Measurements from ENCODE around the gene POMC.

Gene POMC

GRCh38 chr2:25177211-25177611, 8.8 kb upstream of the POMC start:
- Histone ChIP-seq H3K79me2 (ENCODE audit: control insufficient read depth, insufficient read depth, low read length, poor library complexity) (no peaks in the 10 kb centered on the region), H3K4ac (ENCODE audit: low read depth, low read length) (no peak overlapping the region), H3K4me1 (ENCODE audit: control insufficient read depth in 1 of 2, insufficient read depth in 2 of 2, low read length in 2 of 2) (peaks cover 0 to 3% of the 10 kb centered on the region in 2 experiments), H3K14ac (ENCODE audit: low read length) (no peak overlapping the region), H2AK5ac (ENCODE audit: low read length) (no peak overlapping the region), H3K9me3 (ENCODE audit: insufficient read depth, low read depth, low read length) (no peaks in the 10 kb centered on the region), H3K23ac (ENCODE audit: low read length) (no peak overlapping the region), H3K27me3 (ENCODE audit: insufficient read depth, low read length) (no peaks in the 10 kb centered on the region), H4K91ac (ENCODE audit: low read depth, low read length) (no peak overlapping the region), H3K27ac (ENCODE audit: low read depth, low read length) (no peak overlapping the region), H3K36me3 (ENCODE audit: control insufficient read depth in 1 of 2, insufficient read depth in 2 of 2, low read length in 2 of 2) (no peaks in the 10 kb centered on the region), H3K4me2 (ENCODE audit: low read length) (no peak overlapping the region), H3K18ac (ENCODE audit: low read length) (no peak overlapping the region), H2BK12ac (ENCODE audit: low read length) (no peak overlapping the region), H3K4me3 (ENCODE audit: low read depth, low read length) (no peak overlapping the region), H3K9ac (ENCODE audit: low read length) (no peak overlapping the region), H2BK5ac (ENCODE audit: low read depth, low read length, poor library complexity) (no peak overlapping the region), H4K12ac (ENCODE audit: low read depth, low read length) (no peak overlapping the region), H3K79me1 (ENCODE audit: low read length) (no peaks in the 10 kb centered on the region), H4K8ac (ENCODE audit: low read depth, low read length) (no peak overlapping the region), H2AFZ (ENCODE audit: insufficient read depth, low read length, poor library complexity) (no peak overlapping the region), H2BK120ac (ENCODE audit: insufficient read depth, low read length, poor library complexity) (no peak overlapping the region)
- WGBS (ENCODE audit: extremely low coverage, insufficient coverage, insufficient read length): no CpG with 5 or more reads among the region's 8 CpGs
- no peak for DNase-seq

GRCh38 chr2:25176541-25177181, 8.3 kb upstream of the POMC start:
- H3K4me2 ChIP-seq (ENCODE audit: low read length): no peak overlapping the region
- H4K8ac ChIP-seq (ENCODE audit: low read depth, low read length): no peak overlapping the region
- no peak overlapping the region for H3K14ac ChIP-seq (ENCODE audit: low read length)
- H3K4me3 ChIP-seq (ENCODE audit: low read depth, low read length): no peak overlapping the region
- H3K79me1 ChIP-seq (ENCODE audit: low read length): no peaks in the 10 kb centered on the region
- no peaks in the 10 kb centered on the region for H3K27me3 ChIP-seq (ENCODE audit: insufficient read depth, low read length)
- H2AFZ ChIP-seq (ENCODE audit: insufficient read depth, low read length, poor library complexity): no peak overlapping the region
- H3K79me2 ChIP-seq (ENCODE audit: control insufficient read depth, insufficient read depth, low read length, poor library complexity): no peaks in the 10 kb centered on the region
- no CpG with 5 or more reads among the region's 5 CpGs for WGBS (ENCODE audit: extremely low coverage, insufficient coverage, insufficient read length)
- no peak overlapping the region for H2AK5ac ChIP-seq (ENCODE audit: low read length)
- H4K12ac ChIP-seq (ENCODE audit: low read depth, low read length): no peak overlapping the region
- H3K18ac ChIP-seq (ENCODE audit: low read length): no peak overlapping the region
- no peak overlapping the region for H2BK12ac ChIP-seq (ENCODE audit: low read length)
- no peak overlapping the region for H3K4ac ChIP-seq (ENCODE audit: low read depth, low read length)
- no peak overlapping the region for H3K27ac ChIP-seq (ENCODE audit: low read depth, low read length)
- peaks cover 0 to 3% of the 10 kb centered on the region in 2 experiments for H3K4me1 ChIP-seq (ENCODE audit: control insufficient read depth in 1 of 2, insufficient read depth in 2 of 2, low read length in 2 of 2)
- DNase-seq: peak; percentile 72 to 93
- no peaks in the 10 kb centered on the region for H3K9me3 ChIP-seq (ENCODE audit: insufficient read depth, low read depth, low read length)
- no peak overlapping the region for H3K23ac ChIP-seq (ENCODE audit: low read length)
- no peak overlapping the region for H2BK5ac ChIP-seq (ENCODE audit: low read depth, low read length, poor library complexity)
- no peak overlapping the region for H2BK120ac ChIP-seq (ENCODE audit: insufficient read depth, low read length, poor library complexity)
- no peak overlapping the region for H3K9ac ChIP-seq (ENCODE audit: low read length)
- H4K91ac ChIP-seq (ENCODE audit: low read depth, low read length): no peak overlapping the region
- H3K36me3 ChIP-seq (ENCODE audit: control insufficient read depth in 1 of 2, insufficient read depth in 2 of 2, low read length in 2 of 2): no peaks in the 10 kb centered on the region

GRCh38 chr2:25176138-25176537, 7.8 kb upstream of the POMC start:
- Histone ChIP-seq H4K8ac (ENCODE audit: low read depth, low read length) (no peak overlapping the region), H3K36me3 (ENCODE audit: control insufficient read depth in 1 of 2, insufficient read depth in 2 of 2, low read length in 2 of 2) (no peaks in the 10 kb centered on the region), H2BK12ac (ENCODE audit: low read length) (no peak overlapping the region), H2BK120ac (ENCODE audit: insufficient read depth, low read length, poor library complexity) (no peak overlapping the region), H2AK5ac (ENCODE audit: low read length) (no peak overlapping the region), H3K4me3 (ENCODE audit: low read depth, low read length) (no peak overlapping the region), H3K27me3 (ENCODE audit: insufficient read depth, low read length) (no peaks in the 10 kb centered on the region), H3K18ac (ENCODE audit: low read length) (no peak overlapping the region), H2AFZ (ENCODE audit: insufficient read depth, low read length, poor library complexity) (no peak overlapping the region), H3K4ac (ENCODE audit: low read depth, low read length) (no peak overlapping the region), H4K12ac (ENCODE audit: low read depth, low read length) (no peak overlapping the region), H3K79me2 (ENCODE audit: control insufficient read depth, insufficient read depth, low read length, poor library complexity) (no peaks in the 10 kb centered on the region), H3K23ac (ENCODE audit: low read length) (no peak overlapping the region), H3K9ac (ENCODE audit: low read length) (no peak overlapping the region), H3K14ac (ENCODE audit: low read length) (no peak overlapping the region), H3K27ac (ENCODE audit: low read depth, low read length) (no peak overlapping the region), H2BK5ac (ENCODE audit: low read depth, low read length, poor library complexity) (no peak overlapping the region), H3K79me1 (ENCODE audit: low read length) (no peaks in the 10 kb centered on the region), H3K9me3 (ENCODE audit: insufficient read depth, low read depth, low read length) (no peaks in the 10 kb centered on the region), H4K91ac (ENCODE audit: low read depth, low read length) (no peak overlapping the region), H3K4me2 (ENCODE audit: low read length) (no peak overlapping the region), H3K4me1 (ENCODE audit: control insufficient read depth in 1 of 2, insufficient read depth in 2 of 2, low read length in 2 of 2) (peaks cover 0 to 3% of the 10 kb centered on the region in 2 experiments)
- DNase-seq: no peak
- no CpG with 5 or more reads among the region's 6 CpGs for WGBS (ENCODE audit: extremely low coverage, insufficient coverage, insufficient read length)

- no peak overlapping the region for H2BK120ac ChIP-seq (ENCODE audit: insufficient read depth, low read length, poor library complexity)
- no peak overlapping the region for H3K4me2 ChIP-seq (ENCODE audit: low read length)
- no peak overlapping the region for H3K14ac ChIP-seq (ENCODE audit: low read length)
- no peak overlapping the region for H3K23ac ChIP-seq (ENCODE audit: low read length)
- no peak overlapping the region for H4K12ac ChIP-seq (ENCODE audit: low read depth, low read length)
- no peak overlapping the region for H3K4me3 ChIP-seq (ENCODE audit: low read depth, low read length)
- no peak overlapping the region for H3K9ac ChIP-seq (ENCODE audit: low read length)
- H3K27me3 ChIP-seq (ENCODE audit: insufficient read depth, low read length): peaks cover 4% of the 10 kb centered on the region
- H4K91ac ChIP-seq (ENCODE audit: low read depth, low read length): no peak overlapping the region
- no peaks in the 10 kb centered on the region for H3K79me1 ChIP-seq (ENCODE audit: low read length)
- H3K79me2 ChIP-seq (ENCODE audit: control insufficient read depth, insufficient read depth, low read length, poor library complexity): no peaks in the 10 kb centered on the region
- H3K36me3 ChIP-seq (ENCODE audit: control insufficient read depth in 1 of 2, insufficient read depth in 2 of 2, low read length in 2 of 2): no peaks in the 10 kb centered on the region
- no peak overlapping the region for H2BK12ac ChIP-seq (ENCODE audit: low read length)
- no peak overlapping the region for H3K4ac ChIP-seq (ENCODE audit: low read depth, low read length)
- H2AFZ ChIP-seq (ENCODE audit: insufficient read depth, low read length, poor library complexity): no peak overlapping the region
- H2AK5ac ChIP-seq (ENCODE audit: low read length): no peak overlapping the region
- DNase-seq: no peak
- H2BK5ac ChIP-seq (ENCODE audit: low read depth, low read length, poor library complexity): no peak overlapping the region
- H4K8ac ChIP-seq (ENCODE audit: low read depth, low read length): no peak overlapping the region
- H3K27ac ChIP-seq (ENCODE audit: low read depth, low read length): no peak overlapping the region
- H3K18ac ChIP-seq (ENCODE audit: low read length): no peak overlapping the region
- H3K9me3 ChIP-seq (ENCODE audit: insufficient read depth, low read depth, low read length): no peaks in the 10 kb centered on the region
- H3K4me1 ChIP-seq (ENCODE audit: control insufficient read depth in 1 of 2, insufficient read depth in 2 of 2, low read length in 2 of 2): peaks cover 0 to 3% of the 10 kb centered on the region in 2 experiments
- no CpG with 5 or more reads among the region's 6 CpGs for WGBS (ENCODE audit: extremely low coverage, insufficient coverage, insufficient read length)
Measured at GRCh38 chr2:25174192-25174861, 5.9 kb upstream of the POMC start.
